NCI-H2196 (cell line): ENCODE data around the gene CYB561A3.

Experiments
- DNase-seq: peaks from one replicate; lab custom pipeline; 2025; ENCODE audit not compliant: unreplicated experiment; lab: John Stamatoyannopoulos, UW

Gene CYB561A3

GRCh38 chr11:61345954-61346843, 15.5 kb downstream of the CYB561A3 start:
- DNase-seq = no peak

GRCh38 chr11:61345170-61345610, 16.5 kb downstream of the CYB561A3 start:
- no peak for DNase-seq

GRCh38 chr11:61343792-61344745, 17.6 kb downstream of the CYB561A3 start:
- DNase-seq = no peak

- no peak for DNase-seq
Measured at GRCh38 chr11:61342207-61342803, 19.4 kb downstream of the CYB561A3 start.

GRCh38 chr11:61341706-61342105, 20.0 kb downstream of the CYB561A3 start:
- DNase-seq = no peak

GRCh38 chr11:61340979-61341378, 20.7 kb downstream of the CYB561A3 start:
- no peak for DNase-seq

- DNase-seq = no peak
Measured at GRCh38 chr11:61339490-61339878, 22.2 kb downstream of the CYB561A3 start.

- DNase-seq = no peak
Measured at GRCh38 chr11:61338783-61339489, 22.7 kb downstream of the CYB561A3 start.

- no peak for DNase-seq
Measured at GRCh38 chr11:61337706-61338470, 23.8 kb downstream of the CYB561A3 start.

- peak; percentile 88 for DNase-seq
Measured at GRCh38 chr11:61336171-61336935, 25.3 kb downstream of the CYB561A3 start.

GRCh38 chr11:61335355-61335710, 26.3 kb downstream of the CYB561A3 start:
- DNase-seq = no peak

GRCh38 chr11:61334434-61335354, 27.0 kb downstream of the CYB561A3 start:
- DNase-seq = no peak

GRCh38 chr11:61333550-61334433, 27.9 kb downstream of the CYB561A3 start:
- no peak for DNase-seq

GRCh38 chr11:61332797-61333549, 28.7 kb downstream of the CYB561A3 start, which contains the start of the genes DDB1 and TKFC:
DDB1 (minus strand) TSS chr11:61333105; CDS start chr11:61332968, 137 bp downstream.
TKFC (plus strand) TSS chr11:61333228; CDS start chr11:61334729, 1,501 bp downstream.
- DNase-seq = peak; percentile 96

GRCh38 chr11:61332281-61332796, 29.3 kb downstream of the CYB561A3 start:
- DNase-seq = no peak

- no peak for DNase-seq
Measured at GRCh38 chr11:61331651-61332050, 30.0 kb downstream of the CYB561A3 start.
